Testis (tissue), 3 donors: ENCODE results near the gene HRH4. TPM values are rescaled to one million over a fixed set of nuclear protein-coding genes. Genes with fewer than 3 reads are reported as not detected.

Source experiments
- DNase-seq: peaks from one replicate; pipeline ENCODE4 v3.0.0-alpha.2; 2019
- H3K27ac ChIP-seq, 2 donors: fragments of 200-600 bp; sonication (generic); one replicate each; pipeline ENCODE4 v1.5.1; 2019
- H3K27me3 ChIP-seq: fragments of 200-600 bp; sonication (generic); one replicate; pipeline ENCODE4 v1.5.1; 2019
- H3K36me3 ChIP-seq: fragments of 200-600 bp; sonication (generic); one replicate; pipeline ENCODE4 v1.5.1; 2017; ENCODE audit warnings: low read depth; ENCODE audit errors: missing control alignments
- H3K4me1 ChIP-seq: fragments of 200-600 bp; sonication (generic); one replicate; pipeline ENCODE4 v1.5.1; 2019
- H3K4me3 ChIP-seq, 2 donors: fragments of 200-600 bp; sonication (generic); one replicate each; pipeline ENCODE4 v1.5.1; 2017 to 2019
- H3K9me3 ChIP-seq: fragments of 200-600 bp; sonication (generic); one replicate; pipeline ENCODE4 v1.5.1; 2017
- POLR2A ChIP-seq: fragments of 450-650 bp; IDR thresholded peaks from one replicate; pipeline ENCODE4 v1.6.1; 2017; ENCODE audit warnings: antibody characterized with exemption, mild to moderate bottlenecking, moderate library complexity
- WGBS, 2 donors: methylation state at CpG; one replicate each; pipeline ENCODE4 v1.1.5; 2018; 5-methylcytosine and 5-hydroxymethylcytosine counted together
- intact Hi-C: fragments of 100-400 bp; cut with DNase I; formaldehyde crosslinking; loops from one replicate; pipeline ENCODE4 v1.15.1; 2023; ENCODE audit warnings: low total_unique reads
- polyA plus RNA-seq: library from polyadenylated mRNA; stranded (reverse); fragments of 350-450 nt; fragmentation: Illumina TruSeq; extraction: RNeasy Lipid Tissue Mini Kit (QIAGEN cat#74804); gene quantifications from one replicate; pipeline ENCODE4 v1.2.3, GENCODE V29; 2014; ENCODE audit warnings: low read depth, low replicate concordance; ENCODE audit not compliant: insufficient read depth
- total RNA-seq, 2 donors: library from RNA; depleted of rRNA; stranded (reverse); fragments of >200 nt; gene quantifications; one replicate each; pipeline ENCODE4 v1.2.3, GENCODE V29; 2016
- TF ChIP-seq, protein P1 (sequence below), 3 experiments: fragments of 450-650 bp in 2 of 3; fragments of 200-600 bp in 1 of 3; sonication (generic) in 1 of 3; IDR thresholded peaks; one replicate each; pipeline ENCODE4 v1.5.1; 2016 to 2019; ENCODE audit warnings: antibody characterized with exemption in 3 of 3, mild to moderate bottlenecking in 2 of 3, moderate library complexity in 1 of 3

HRH4 gene
- total and polyA plus RNA-seq, 3 donors from 2014 or later: 0.37 to 0.42 (median 0.39) TPM

DNA sequence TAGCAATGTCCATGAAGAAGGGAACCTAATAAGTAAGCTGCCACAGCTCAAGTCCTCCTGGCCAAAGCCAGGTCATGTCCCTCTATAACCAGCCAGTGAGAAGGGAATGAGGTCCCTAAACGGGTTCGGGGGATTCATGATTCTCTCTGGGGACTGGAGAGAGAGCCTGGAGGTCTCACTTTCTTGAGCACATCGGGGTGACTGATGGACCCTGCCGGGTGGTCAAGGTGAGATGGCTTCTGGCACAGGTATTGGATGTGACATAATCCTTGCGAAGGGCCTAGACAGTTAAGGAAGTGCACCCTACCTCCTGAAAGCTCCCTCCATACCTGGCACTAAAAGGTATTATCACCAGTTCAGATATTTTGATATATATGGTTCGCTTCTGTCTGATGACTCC lies 45.7 kb downstream of the HRH4 start:
- Histone ChIP-seq H3K9me3 (no peaks in the 10 kb centered on the region), H3K27me3 (no peaks in the 10 kb centered on the region), H3K4me1 (no peaks in the 10 kb centered on the region), H3K27ac (no peak overlapping the region), H3K4me3 (no peak overlapping the region), H3K36me3 (no peaks in the 10 kb centered on the region)
- no peak for TF ChIP-seq POLR2A
- TF ChIP-seq, protein P1, sequence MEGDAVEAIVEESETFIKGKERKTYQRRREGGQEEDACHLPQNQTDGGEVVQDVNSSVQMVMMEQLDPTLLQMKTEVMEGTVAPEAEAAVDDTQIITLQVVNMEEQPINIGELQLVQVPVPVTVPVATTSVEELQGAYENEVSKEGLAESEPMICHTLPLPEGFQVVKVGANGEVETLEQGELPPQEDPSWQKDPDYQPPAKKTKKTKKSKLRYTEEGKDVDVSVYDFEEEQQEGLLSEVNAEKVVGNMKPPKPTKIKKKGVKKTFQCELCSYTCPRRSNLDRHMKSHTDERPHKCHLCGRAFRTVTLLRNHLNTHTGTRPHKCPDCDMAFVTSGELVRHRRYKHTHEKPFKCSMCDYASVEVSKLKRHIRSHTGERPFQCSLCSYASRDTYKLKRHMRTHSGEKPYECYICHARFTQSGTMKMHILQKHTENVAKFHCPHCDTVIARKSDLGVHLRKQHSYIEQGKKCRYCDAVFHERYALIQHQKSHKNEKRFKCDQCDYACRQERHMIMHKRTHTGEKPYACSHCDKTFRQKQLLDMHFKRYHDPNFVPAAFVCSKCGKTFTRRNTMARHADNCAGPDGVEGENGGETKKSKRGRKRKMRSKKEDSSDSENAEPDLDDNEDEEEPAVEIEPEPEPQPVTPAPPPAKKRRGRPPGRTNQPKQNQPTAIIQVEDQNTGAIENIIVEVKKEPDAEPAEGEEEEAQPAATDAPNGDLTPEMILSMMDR (IDR thresholded peaks at IDR 0.05): no peak
- WGBS, 2 donors: 93 to 97% methylated on average over 6 of the region's 6 CpGs
- no peak for DNase-seq
- intact Hi-C loops: no loop called here

DNA sequence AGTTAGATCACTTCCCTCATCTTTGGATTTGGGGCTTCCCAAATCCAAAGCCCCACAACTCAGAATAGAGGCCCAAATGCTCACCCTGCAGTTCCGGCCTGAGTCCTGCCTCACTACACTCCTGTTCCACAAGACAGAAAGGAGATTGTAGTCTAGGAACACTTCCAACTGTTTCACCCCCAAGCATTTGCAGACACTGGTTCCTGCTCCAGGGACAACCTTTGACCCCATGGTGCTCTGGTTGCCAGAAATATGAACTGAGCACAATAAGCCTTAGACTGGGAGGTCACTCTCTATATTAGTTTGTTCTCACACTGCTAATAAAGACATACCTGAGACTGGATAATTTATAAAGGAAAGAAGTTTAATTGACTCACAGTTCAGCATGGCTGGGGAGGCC lies 49.0 kb downstream of the HRH4 start:
- H3K4me3 ChIP-seq: no peak overlapping the region
- intact Hi-C loops: no loop called here
- 85 to 95% methylated on average over 1 of the region's 1 CpG for WGBS, 2 donors
- DNase-seq: no peak
- no peak overlapping the region for H3K27ac ChIP-seq
- TF ChIP-seq, protein P1 (IDR thresholded peaks at IDR 0.05): no peak
- TF ChIP-seq POLR2A: no peak
- H3K36me3 ChIP-seq: no peaks in the 10 kb centered on the region
- H3K9me3 ChIP-seq: no peaks in the 10 kb centered on the region
- no peaks in the 10 kb centered on the region for H3K4me1 ChIP-seq
- H3K27me3 ChIP-seq: no peaks in the 10 kb centered on the region

DNA sequence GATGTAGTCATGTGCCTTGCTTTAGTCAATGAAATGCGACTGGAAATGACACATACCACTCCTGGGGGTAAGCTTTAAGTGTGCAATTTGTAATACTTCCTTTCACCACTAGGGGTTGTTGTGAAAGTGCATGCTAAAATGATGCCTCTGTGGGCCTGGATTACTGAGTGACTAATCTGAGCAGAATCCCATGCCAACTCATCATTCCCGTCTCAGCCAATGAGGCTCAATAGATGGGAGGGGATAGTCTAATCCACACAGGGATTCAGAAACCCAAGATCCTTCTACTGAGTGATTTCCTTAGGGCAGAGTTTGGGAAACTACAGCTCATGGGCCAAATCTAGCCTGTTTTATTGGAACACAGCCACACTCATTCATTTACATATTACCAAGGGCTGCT lies 54.0 kb downstream of the HRH4 start:
- Histone ChIP-seq H3K4me1 (no peaks in the 10 kb centered on the region), H3K9me3 (no peaks in the 10 kb centered on the region), H3K27me3 (no peaks in the 10 kb centered on the region), H3K27ac (no peak overlapping the region), H3K36me3 (no peaks in the 10 kb centered on the region), H3K4me3 (no peak overlapping the region)
- 75 to 81% methylated on average over 2 of the region's 2 CpGs for WGBS, 2 donors
- intact Hi-C loops: no loop called here
- TF ChIP-seq, protein P1 (IDR thresholded peaks at IDR 0.05): peak in 2 of 3 experiments; percentile 36 to 80
- no peak for TF ChIP-seq POLR2A
- no peak for DNase-seq

DNA sequence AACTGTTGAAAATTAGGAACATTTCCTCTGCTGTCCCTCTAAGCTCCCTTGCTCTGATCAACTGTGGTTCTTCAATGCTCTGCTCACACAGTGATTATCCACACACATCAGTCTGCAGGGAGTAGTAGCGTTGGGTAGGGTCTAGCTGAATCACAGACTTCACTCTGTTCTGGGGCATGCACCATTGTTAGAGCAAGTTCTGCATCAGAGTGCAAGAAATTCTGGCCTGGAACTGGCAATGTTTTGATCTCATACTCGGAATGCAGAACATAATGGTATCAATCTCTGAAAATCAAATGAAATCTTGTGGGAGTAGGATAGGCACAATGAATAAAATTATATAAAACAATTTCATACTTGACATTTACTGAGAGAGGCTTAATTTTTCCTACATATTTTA lies 55.3 kb downstream of the HRH4 start:
- TF ChIP-seq POLR2A: no peak
- TF ChIP-seq, protein P1 (IDR thresholded peaks at IDR 0.05): no peak
- H3K27me3 ChIP-seq: no peaks in the 10 kb centered on the region
- H3K4me3 ChIP-seq: no peak overlapping the region
- DNase-seq: no peak
- no peaks in the 10 kb centered on the region for H3K4me1 ChIP-seq
- no peaks in the 10 kb centered on the region for H3K36me3 ChIP-seq
- intact Hi-C loops: no loop called here
- no peak overlapping the region for H3K27ac ChIP-seq
- H3K9me3 ChIP-seq: no peaks in the 10 kb centered on the region
- WGBS, 2 donors: 74 to 75% methylated on average over 2 of the region's 2 CpGs

DNA sequence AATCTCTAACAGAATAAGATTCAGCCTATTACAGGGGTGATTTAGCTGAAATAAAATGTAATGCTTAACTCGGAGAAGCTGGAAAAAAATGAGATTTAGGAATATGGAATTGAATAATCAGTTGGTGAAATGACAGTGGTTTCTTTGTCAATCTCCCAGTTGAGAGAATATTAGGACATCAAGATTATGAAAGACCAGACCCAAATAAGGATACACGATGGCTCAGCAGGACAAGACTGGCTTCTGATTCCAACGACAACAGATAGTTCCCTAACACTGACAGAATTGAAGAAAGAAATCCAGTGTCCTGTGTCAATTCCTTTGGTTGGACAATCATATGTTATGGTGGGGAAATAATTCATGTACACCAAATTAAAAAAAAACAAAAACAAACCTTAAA lies 55.8 kb downstream of the HRH4 start:
- TF ChIP-seq, protein P1 (IDR thresholded peaks at IDR 0.05): no peak
- no peak for TF ChIP-seq POLR2A
- intact Hi-C loops: no loop called here
- H3K9me3 ChIP-seq: no peaks in the 10 kb centered on the region
- no peak for DNase-seq
- WGBS, 2 donors: 82 to 88% methylated on average over 3 of the region's 3 CpGs
- H3K27me3 ChIP-seq: no peaks in the 10 kb centered on the region
- H3K36me3 ChIP-seq: no peaks in the 10 kb centered on the region
- H3K4me3 ChIP-seq: no peak overlapping the region
- no peaks in the 10 kb centered on the region for H3K4me1 ChIP-seq
- no peak overlapping the region for H3K27ac ChIP-seq
